HepG2 (cell line): Measurements from ENCODE around the gene TOX2. TPM values are rescaled to one million over a fixed set of nuclear protein-coding genes. Genes with fewer than 3 reads are reported as not detected.

Source experiments
- CBX5 ChIP-seq: sonication (generic); formaldehyde crosslinking; IDR thresholded peaks from 2 replicates; pipeline ENCODE4 v1.4.0; 2020; ENCODE audit warnings: missing genetic modification reagents, borderline replicate concordance
- CCAR2 ChIP-seq: fragments of 200-400 bp; formaldehyde crosslinking; optimal IDR thresholded peaks from 2 replicates; pipeline ENCODE3; 2018; ENCODE audit warnings: low read depth, mild to moderate bottlenecking, low read length, moderate library complexity
- CCDC6 ChIP-seq: sonication (generic); formaldehyde crosslinking; IDR thresholded peaks from 2 replicates; pipeline ENCODE4 v1.8.1; 2022; ENCODE audit warnings: mild to moderate bottlenecking, missing genetic modification reagents, moderate library complexity
- ELK4 ChIP-seq: sonication (generic); formaldehyde crosslinking; IDR thresholded peaks from 2 replicates; pipeline ENCODE4 v1.9.0; 2021; ENCODE audit warnings: missing genetic modification reagents, borderline replicate concordance
- FOSL2 ChIP-seq: sonication (generic); formaldehyde crosslinking; IDR thresholded peaks from 2 replicates; pipeline ENCODE4 v1.4.0; 2020; ENCODE audit warnings: missing genetic modification reagents
- FOXJ3 ChIP-seq: sonication (generic); formaldehyde crosslinking; IDR thresholded peaks from 2 replicates; pipeline ENCODE4 v1.4.0; 2020; ENCODE audit warnings: missing genetic modification reagents, mild to moderate bottlenecking, borderline replicate concordance
- GABPB1 ChIP-seq: IDR thresholded peaks from 2 replicates; pipeline ENCODE4 v1.6.1; 2016; ENCODE audit warnings: mild to moderate bottlenecking, missing genetic modification reagents, moderate library complexity, missing compliant biosample characterization
- IKZF5 ChIP-seq: IDR thresholded peaks from 2 replicates; pipeline ENCODE4 v1.6.1; 2018; ENCODE audit warnings: missing genetic modification reagents, mild to moderate bottlenecking, missing compliant biosample characterization
- LBX2 ChIP-seq: sonication (generic); formaldehyde crosslinking; IDR thresholded peaks from 2 replicates; pipeline ENCODE4 v1.5.0; 2020; ENCODE audit warnings: missing genetic modification reagents, mild to moderate bottlenecking, borderline replicate concordance
- MIER2 ChIP-seq: IDR thresholded peaks from 2 replicates; pipeline ENCODE4 v1.6.1; 2016; ENCODE audit warnings: missing biosample characterization, missing genetic modification reagents
- SMC3 ChIP-seq: IDR thresholded peaks from 2 replicates; pipeline ENCODE4 v1.6.1; 2011; ENCODE audit warnings: low read length, improper control_type of control experiment
- SNAPC2 ChIP-seq: sonication (generic); formaldehyde crosslinking; IDR thresholded peaks from 2 replicates; pipeline ENCODE4 v1.8.1; 2022; ENCODE audit warnings: mild to moderate bottlenecking, missing genetic modification reagents
- SP140L ChIP-seq: sonication (generic); formaldehyde crosslinking; IDR thresholded peaks from 2 replicates; pipeline ENCODE4 v1.4.0; 2020; ENCODE audit warnings: missing genetic modification reagents, borderline replicate concordance
- TCF12 ChIP-seq, 2 experiments: fragments of 450-650 bp in 1 of 2; sonication (generic) in 1 of 2; formaldehyde crosslinking in 1 of 2; IDR thresholded peaks; 2 replicates each; pipeline versions ENCODE4 v1.6.1 to v1.8.0; 2017 to 2022; ENCODE audit warnings: antibody characterized with exemption in 1 of 2, mild to moderate bottlenecking in 1 of 2, missing genetic modification reagents in 1 of 2, moderate library complexity in 1 of 2
- TEAD3 ChIP-seq: optimal IDR thresholded peaks from 2 replicates; pipeline ENCODE3; 2016; ENCODE audit warnings: borderline replicate concordance
- TFE3 ChIP-seq: IDR thresholded peaks from 2 replicates; pipeline ENCODE4 v1.6.1; 2016
- ZNF598 ChIP-seq: sonication (generic); formaldehyde crosslinking; IDR thresholded peaks from 2 replicates; pipeline ENCODE4 v1.5.1; 2020; ENCODE audit warnings: mild to moderate bottlenecking, missing genetic modification reagents, borderline replicate concordance
- ZNF619 ChIP-seq: sonication (generic); formaldehyde crosslinking; IDR thresholded peaks from 2 replicates; pipeline ENCODE4 v1.4.0; 2020; ENCODE audit warnings: mild to moderate bottlenecking, missing genetic modification reagents
- ZNF768 ChIP-seq: sonication (generic); formaldehyde crosslinking; IDR thresholded peaks from 2 replicates; pipeline ENCODE4 v1.4.0; 2020; ENCODE audit warnings: missing genetic modification reagents
- ZNF850 ChIP-seq: sonication (generic); formaldehyde crosslinking; conservative IDR thresholded peaks from 2 replicates; pipeline ENCODE4 v1.9.0; 2021; ENCODE audit warnings: mild to moderate bottlenecking, missing genetic modification reagents
- polyA plus RNA-seq, 8 experiments: library from polyadenylated mRNA; depleted of rRNA in 3 of 8; stranded (reverse) in 7 of 8; unstranded in 1 of 8; fragments of >200 nt; fragmentation: Illumina TruSeq in 4 of 8; extraction: Trizol in 4 of 8; gene quantifications; 2 replicates each; pipeline versions ENCODE4 v1.2.1 to v1.2.3, GENCODE V29; 2011 to 2016; ENCODE audit warnings: low read depth in 4 of 8, missing spikeins in 1 of 8, mixed read lengths in 1 of 8; ENCODE audit not compliant: insufficient read depth in 1 of 8
- total RNA-seq, 5 experiments: library from RNA; depleted of rRNA; stranded (reverse); fragments of >200 nt; fragmentation: Illumina TruSeq; extraction: Trizol; gene quantifications; 2 replicates each; pipeline ENCODE4 v1.2.3, GENCODE V29; 2016; ENCODE audit warnings: low read depth in 1 of 5

The TOX2 gene
- total and polyA plus RNA-seq, 2 of the 13 experiments (the other 11 are each of a cell fraction or from before 2014, with no cell fraction given): not detected

- TF ChIP-seq TCF12 (IDR thresholded peaks at IDR 0.05) (no peak), TCF12 (CRISPR knock-in tag; IDR thresholded peaks at IDR 0.05) (no peak), SNAPC2 (CRISPR knock-in tag) (no peak), FOSL2 (CRISPR knock-in tag) (peak; percentile 24; the same call in 1 of the 2 replicates), MIER2 (peak; percentile 62; the same call in 1 of the 2 replicates), ZNF598 (CRISPR knock-in tag) (no peak), TEAD3 (CRISPR knock-in tag) (peak; percentile 45), TFE3 (CRISPR knock-in tag) (no peak), CCAR2 (no peak), ZNF619 (CRISPR knock-in tag) (no peak), CCDC6 (CRISPR knock-in tag) (no peak), CBX5 (CRISPR knock-in tag) (0 out of 2 replicates have a peak, but pooled peaks have one; percentile 25), ZNF850 (CRISPR knock-in tag) (no peak), SMC3 (peak; percentile 99), GABPB1 (peak; percentile 21; the same call in 1 of the 2 replicates), SP140L (CRISPR knock-in tag) (no peak), FOXJ3 (CRISPR knock-in tag) (no peak), ELK4 (CRISPR knock-in tag) (no peak), ZNF768 (CRISPR knock-in tag) (no peak), LBX2 (CRISPR knock-in tag) (no peak), IKZF5 (CRISPR knock-in tag) (peak; percentile 43; the same call in 1 of the 2 replicates)
These were observed 166.1 kb downstream of the TOX2 start (continued) for GRCh38 chr20:44080646-44081267.
